SIG-M5 (cell line): ENCODE data around the gene HEMK1.

ENCODE experiments used
- DNase-seq: peaks from one replicate; lab custom pipeline; 2025; lab: John Stamatoyannopoulos, UW

The HEMK1 gene

GRCh38 chr3:50568947-50569749 lies at the start of gene HEMK1:
Gene HEMK1 (plus strand): TSS chr3:50569522. CDS start chr3:50571105, 1,583 bp downstream.
- DNase-seq = peak; percentile 31

GRCh38 chr3:50520849-50521248 lies 48.5 kb upstream of the HEMK1 start:
- DNase-seq = no peak

GRCh38 chr3:50521572-50521971 lies 47.8 kb upstream of the HEMK1 start:
- DNase-seq = no peak

- no peak for DNase-seq
These were observed 46.0 kb upstream of the HEMK1 start for GRCh38 chr3:50523279-50523811.

GRCh38 chr3:50524746-50525145 lies 44.6 kb upstream of the HEMK1 start:
- no peak for DNase-seq

GRCh38 chr3:50525191-50525910 lies 44.0 kb upstream of the HEMK1 start:
- DNase-seq = no peak

- DNase-seq = peak; percentile 24
These were observed 43.3 kb upstream of the HEMK1 start for GRCh38 chr3:50525987-50526386.

- DNase-seq = no peak
These were observed 39.0 kb upstream of the HEMK1 start for GRCh38 chr3:50530001-50530970.

GRCh38 chr3:50531201-50531600 lies 38.1 kb upstream of the HEMK1 start:
- no peak for DNase-seq

- DNase-seq = no peak
These were observed 37.1 kb upstream of the HEMK1 start for GRCh38 chr3:50532062-50532705.

- no peak for DNase-seq
These were observed 36.0 kb upstream of the HEMK1 start for GRCh38 chr3:50533316-50533715.

- no peak for DNase-seq
These were observed 35.4 kb upstream of the HEMK1 start for GRCh38 chr3:50533807-50534461.

- no peak for DNase-seq
These were observed 34.5 kb upstream of the HEMK1 start for GRCh38 chr3:50534681-50535330.

GRCh38 chr3:50536471-50537180 lies 32.7 kb upstream of the HEMK1 start:
- no peak for DNase-seq

- DNase-seq = no peak
These were observed 31.7 kb upstream of the HEMK1 start for GRCh38 chr3:50537421-50538129.

GRCh38 chr3:50539356-50540286 lies 29.7 kb upstream of the HEMK1 start:
- DNase-seq = no peak

- DNase-seq = no peak
These were observed 26.9 kb upstream of the HEMK1 start for GRCh38 chr3:50542177-50543034.
